K562 (cell line): ENCODE data around the gene OR1I1. TPM values are rescaled to one million over a fixed set of nuclear protein-coding genes. Genes with fewer than 3 reads are reported as not detected.

Experiments used
- ARNT ChIP-seq, 2 experiments: fragments of 450-650 bp; IDR thresholded peaks; 2 replicates each; pipeline ENCODE4 v1.6.1; 2016; ENCODE audit warnings: mild to moderate bottlenecking in 1 of 2
- ELF1 ChIP-seq: fragments of 200-800 bp; sonication (Bioruptor generic); IDR thresholded peaks from 2 replicates; pipeline ENCODE4 v1.6.1; 2016; ENCODE audit warnings: missing genetic modification characterization, missing compliant biosample characterization
- EP400 ChIP-seq: fragments of 450-650 bp; IDR thresholded peaks from 2 replicates; pipeline ENCODE4 v1.6.1; 2017; ENCODE audit warnings: antibody characterized with exemption, mild to moderate bottlenecking, moderate library complexity
- EWSR1 ChIP-seq: fragments of 450-650 bp; IDR thresholded peaks from 2 replicates; pipeline ENCODE4 v1.6.1; 2018; ENCODE audit warnings: borderline replicate concordance, mild to moderate bottlenecking, low read depth, moderate library complexity; ENCODE audit not compliant: partially characterized antibody
- FOXA3 ChIP-seq, 2 experiments: fragments of 450-650 bp in 1 of 2; sonication (generic) in 1 of 2; formaldehyde crosslinking; IDR thresholded peaks in 1 of 2; conservative IDR thresholded peaks in 1 of 2; 2 replicates each; pipeline versions ENCODE4 v1.4.0 to v1.8.0; 2020 to 2022; ENCODE audit warnings: mild to moderate bottlenecking in 2 of 2, missing genetic modification reagents in 1 of 2
- FOXM1 ChIP-seq, 2 experiments: fragments of 450-650 bp in 1 of 2; sonication (generic) in 1 of 2; formaldehyde crosslinking in 1 of 2; IDR thresholded peaks; 2 replicates each; pipeline versions ENCODE4 v1.6.1 to v1.9.0; 2017 to 2022; ENCODE audit warnings: low read depth in 2 of 2, mild to moderate bottlenecking in 2 of 2, missing genetic modification reagents in 1 of 2, moderate library complexity in 1 of 2
- MLLT1 ChIP-seq, 2 experiments: fragments of 450-650 bp; IDR thresholded peaks; 2 replicates each; pipeline ENCODE4 v1.6.1; 2016
- NFRKB ChIP-seq: fragments of 450-650 bp; IDR thresholded peaks from 2 replicates; pipeline ENCODE4 v1.6.1; 2016; ENCODE audit warnings: low read depth
- POLR2B ChIP-seq: fragments of 450-650 bp; IDR thresholded peaks from 2 replicates; pipeline ENCODE4 v1.6.1; 2018; ENCODE audit warnings: low read depth; ENCODE audit not compliant: partially characterized antibody
- RB1 ChIP-seq: fragments of 450-650 bp; IDR thresholded peaks from 2 replicates; pipeline ENCODE4 v1.6.1; 2017; ENCODE audit warnings: low read depth, mild to moderate bottlenecking
- TAF1 ChIP-seq: IDR thresholded peaks from 2 replicates; pipeline ENCODE4 v1.6.1; 2011; ENCODE audit warnings: mild to moderate bottlenecking, low read length, moderate library complexity; ENCODE audit not compliant: insufficient read depth, control insufficient read depth, severe bottlenecking; ENCODE audit errors: extremely low read depth
- TFAP4 ChIP-seq: sonication (generic); formaldehyde crosslinking; IDR thresholded peaks from 2 replicates; pipeline ENCODE4 v1.8.0; 2022; ENCODE audit warnings: missing genetic modification reagents, mild to moderate bottlenecking, moderate library complexity, borderline replicate concordance
- USF2 ChIP-seq: sonication (generic); formaldehyde crosslinking; IDR thresholded peaks from 2 replicates; pipeline ENCODE4 v1.5.0; 2020; ENCODE audit warnings: missing genetic modification reagents
- ZBTB49 ChIP-seq: sonication (generic); formaldehyde crosslinking; IDR thresholded peaks from 2 replicates; pipeline ENCODE4 v1.8.0; 2022; ENCODE audit warnings: missing genetic modification reagents, mild to moderate bottlenecking, borderline replicate concordance
- polyA plus RNA-seq, 8 experiments: library from polyadenylated mRNA; depleted of rRNA in 4 of 8; stranded (reverse) in 5 of 8; unstranded in 3 of 8; fragments of >200 nt; fragmentation: Nextera tagmentation in 2 of 8; fragmentation: Illumina TruSeq in 1 of 8; extraction: Ambion mirVana in 2 of 8; extraction: Trizol in 1 of 8; gene quantifications; 2 replicates each; pipeline versions ENCODE4 v1.2.1 to v1.2.3, GENCODE V29; 2011 to 2014; ENCODE audit warnings: inconsistent platforms in 1 of 8, missing spikeins in 1 of 8
- total RNA-seq, 7 experiments: library from RNA; depleted of rRNA in 6 of 7; stranded (reverse); fragments of >200 nt in 6 of 7; fragmentation: Illumina TruSeq in 2 of 7; extraction: Trizol in 2 of 7; gene quantifications; 2 replicates each; pipeline versions ENCODE4 v1.2.1 to v1.2.3, GENCODE V29; 2011 to 2021; ENCODE audit warnings: low replicate concordance in 1 of 7
- TF ChIP-seq, protein P1 (sequence below): fragments of 250-450 bp; sonication (Bioruptor Pico); IDR thresholded peaks from 2 replicates; pipeline ENCODE4 v1.5.0; 2021
- TF ChIP-seq, protein P2 (sequence below): fragments of 450-650 bp; formaldehyde crosslinking; IDR thresholded peaks from 2 replicates; pipeline ENCODE4 v1.4.0; 2020; ENCODE audit warnings: mild to moderate bottlenecking, mixed read lengths

The OR1I1 gene
- total and polyA plus RNA-seq, 9 of the 15 experiments (the other 6 are each of a cell fraction or from before 2014, with no cell fraction given), result not detected

GRCh38 chr19:15125232-15126067 is 43.4 kb downstream of the OR1I1 start (continued):
- TF ChIP-seq POLR2B, result no peak
- TF ChIP-seq, protein P1, sequence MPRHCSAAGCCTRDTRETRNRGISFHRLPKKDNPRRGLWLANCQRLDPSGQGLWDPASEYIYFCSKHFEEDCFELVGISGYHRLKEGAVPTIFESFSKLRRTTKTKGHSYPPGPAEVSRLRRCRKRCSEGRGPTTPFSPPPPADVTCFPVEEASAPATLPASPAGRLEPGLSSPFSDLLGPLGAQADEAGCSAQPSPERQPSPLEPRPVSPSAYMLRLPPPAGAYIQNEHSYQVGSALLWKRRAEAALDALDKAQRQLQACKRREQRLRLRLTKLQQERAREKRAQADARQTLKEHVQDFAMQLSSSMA, result no peak
- TF ChIP-seq FOXA3 (CRISPR knock-in tag; conservative IDR thresholded peaks at IDR 0.05 in 1 of 2, IDR thresholded peaks at IDR 0.05 in 1 of 2), result 0 out of 4 replicates have a peak, but pooled peaks of 1 of the 2 experiments have one; percentile 19
- peak; percentile 47; the same call in 1 of the 2 replicates for TF ChIP-seq TFAP4 (CRISPR knock-in tag)
- TF ChIP-seq EWSR1, result no peak
- no peak for TF ChIP-seq ELF1 (tag)
- TF ChIP-seq ZBTB49 (CRISPR knock-in tag), result peak; percentile 55; the same call in 1 of the 2 replicates
- TF ChIP-seq EP400, result peak; percentile 97
- TF ChIP-seq MLLT1 (IDR thresholded peaks at IDR 0.05), result no peak
- TF ChIP-seq FOXM1 (IDR thresholded peaks at IDR 0.05; ENCODE audit: low read depth), result peak; percentile 71
- no peak for TF ChIP-seq FOXM1 (CRISPR knock-in tag; IDR thresholded peaks at IDR 0.05; ENCODE audit: low read depth)
- 0 out of 2 replicates have a peak, but pooled peaks have one; percentile 43 for TF ChIP-seq NFRKB
- TF ChIP-seq, protein P2, sequence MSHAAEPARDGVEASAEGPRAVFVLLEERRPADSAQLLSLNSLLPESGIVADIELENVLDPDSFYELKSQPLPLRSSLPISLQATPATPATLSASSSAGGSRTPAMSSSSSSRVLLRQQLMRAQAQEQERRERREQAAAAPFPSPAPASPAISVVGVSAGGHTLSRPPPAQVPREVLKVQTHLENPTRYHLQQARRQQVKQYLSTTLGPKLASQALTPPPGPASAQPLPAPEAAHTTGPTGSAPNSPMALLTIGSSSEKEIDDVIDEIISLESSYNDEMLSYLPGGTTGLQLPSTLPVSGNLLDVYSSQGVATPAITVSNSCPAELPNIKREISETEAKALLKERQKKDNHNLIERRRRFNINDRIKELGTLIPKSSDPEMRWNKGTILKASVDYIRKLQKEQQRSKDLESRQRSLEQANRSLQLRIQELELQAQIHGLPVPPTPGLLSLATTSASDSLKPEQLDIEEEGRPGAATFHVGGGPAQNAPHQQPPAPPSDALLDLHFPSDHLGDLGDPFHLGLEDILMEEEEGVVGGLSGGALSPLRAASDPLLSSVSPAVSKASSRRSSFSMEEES, result peak; percentile 99
- 0 out of 2 replicates have a peak, but pooled peaks have one; percentile 12 for TF ChIP-seq RB1
- peak in 1 of 2 experiments; percentile 42; a peak in 1 of 4 replicates for TF ChIP-seq ARNT (IDR thresholded peaks at IDR 0.05)
- no peak for TF ChIP-seq TAF1
- TF ChIP-seq USF2 (CRISPR knock-in tag), result peak; percentile 95
